Esophagus squamous epithelium (tissue), 4 donors: ENCODE results near the gene CACNA1H.

Experiments used
- CTCF ChIP-seq, 6 experiments: fragments of 450-650 bp in 4 of 6; fragments of 200-600 bp in 2 of 6; sonication (generic) in 2 of 6; IDR thresholded peaks; one replicate each; pipeline ENCODE4 v1.5.1; 2016 to 2019; ENCODE audit warnings: antibody characterized with exemption in 6 of 6, mild to moderate bottlenecking in 4 of 6, moderate library complexity in 4 of 6
- POLR2A ChIP-seq, 4 donors: fragments of 450-650 bp; IDR thresholded peaks; one replicate each; pipeline ENCODE4 v1.6.1; 2017; ENCODE audit warnings: antibody characterized with exemption in 4 of 4, mild to moderate bottlenecking in 4 of 4, moderate library complexity in 3 of 4

- TF ChIP-seq POLR2A (IDR thresholded peaks at IDR 0.05) (no peak), CTCF (IDR thresholded peaks at IDR 0.05) (no peak)
These were observed 19.7 kb downstream of the CACNA1H start for GRCh38 chr16:1172651-1173050.
